HG02571 (cell line): ENCODE results near the gene RFLNA.

Source experiments
- ATAC-seq: cut with Tn5 transposase; IDR thresholded peaks from one replicate; pipeline ENCODE4 v1.9.1; 2021; ENCODE audit warnings: mild to moderate bottlenecking, moderate library complexity; ENCODE audit not compliant: unreplicated experiment

RFLNA gene

GRCh38 chr12:124294780-124295341 is at the start of gene RFLNA:
TSS of gene RFLNA (plus strand) at chr12:124295093. CDS start at chr12:124295430, 337 bp downstream.
- no peak for ATAC-seq

DNA sequence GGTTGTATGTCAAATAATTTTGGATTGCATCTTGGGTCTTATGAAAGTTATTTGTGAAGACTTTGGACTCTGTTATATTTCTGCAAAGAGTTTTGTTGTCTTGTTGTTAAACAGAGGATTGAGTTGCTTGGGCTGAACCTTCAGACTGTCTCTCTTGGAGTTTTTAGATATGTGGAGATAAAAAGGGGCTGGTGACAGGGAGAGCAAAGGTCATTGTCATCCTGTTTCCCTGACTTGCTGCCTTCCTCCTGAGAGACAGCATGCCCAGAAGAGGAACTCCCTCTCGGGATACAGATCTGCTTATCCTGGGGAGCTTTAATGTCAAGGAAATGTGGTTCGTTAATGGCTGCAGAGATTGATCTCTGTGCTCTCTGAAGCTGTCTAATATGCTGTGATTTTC is 47.6 kb upstream of the RFLNA start:
- ATAC-seq, result no peak

- ATAC-seq, result no peak
These were observed 45.7 kb upstream of the RFLNA start for GRCh38 chr12:124248941-124249825.

- no peak for ATAC-seq
These were observed 43.7 kb upstream of the RFLNA start for GRCh38 chr12:124251186-124251585.

DNA sequence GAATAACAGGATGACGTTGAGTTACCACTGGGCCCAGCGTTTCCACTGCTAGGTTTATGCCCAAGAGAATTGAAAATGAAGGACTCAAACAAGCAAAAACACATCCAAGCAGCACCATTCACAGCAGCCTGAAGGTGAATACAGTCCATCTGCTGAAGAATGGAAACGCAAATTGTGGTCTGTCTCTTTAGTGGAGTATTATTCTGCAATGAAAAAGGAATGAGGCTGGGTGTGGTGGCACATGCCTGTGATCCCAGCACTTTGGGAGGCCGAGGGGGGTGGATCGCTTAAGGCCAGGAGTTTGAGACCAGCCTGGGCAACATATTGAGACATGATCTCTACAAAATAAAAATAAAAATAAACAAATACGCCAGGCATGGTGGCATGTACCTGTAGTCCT is 41.9 kb upstream of the RFLNA start:
- ATAC-seq, result no peak

DNA sequence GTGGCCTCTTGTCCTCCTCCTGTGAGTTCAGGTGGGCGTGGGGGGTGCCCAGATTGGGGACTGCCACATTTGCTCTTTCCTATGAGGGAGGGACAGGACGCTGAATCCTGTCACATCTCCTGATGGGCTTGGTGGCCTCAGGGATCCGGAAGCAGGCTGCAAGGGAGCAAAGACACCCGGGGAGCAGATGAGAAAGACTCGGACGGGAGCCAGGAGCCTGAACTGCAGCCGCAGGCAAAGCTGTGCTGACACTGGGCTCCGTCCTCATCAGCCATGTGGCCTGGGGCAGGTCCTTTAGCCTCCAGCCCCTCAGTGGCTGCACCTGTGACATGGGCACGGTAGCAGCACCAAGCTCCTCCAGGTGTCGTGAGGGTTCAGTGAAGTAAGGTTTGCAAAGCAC is 40.8 kb upstream of the RFLNA start:
- ATAC-seq, result no peak

GRCh38 chr12:124259154-124260066 is 35.5 kb upstream of the RFLNA start:
- no peak for ATAC-seq

DNA sequence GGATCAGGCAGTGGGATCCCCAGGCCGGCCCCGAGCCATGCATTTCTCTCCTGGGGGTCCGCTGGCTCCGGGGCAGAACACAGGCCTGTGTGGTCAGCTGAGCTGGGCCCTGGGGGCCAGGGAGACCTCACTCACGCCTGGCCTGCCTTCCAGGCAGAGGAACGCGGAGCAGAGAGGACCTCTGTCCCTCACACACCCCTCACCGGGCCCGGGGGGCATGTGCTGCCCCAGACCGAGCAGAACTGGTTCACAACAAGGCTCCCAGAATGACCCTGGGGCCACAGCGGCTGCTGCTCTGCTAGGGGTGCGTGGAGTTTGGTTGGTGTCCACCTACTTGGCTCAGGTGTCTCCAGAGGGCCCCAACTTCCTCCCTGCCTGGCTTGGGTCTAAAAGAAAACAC is 33.0 kb upstream of the RFLNA start:
- ATAC-seq, result no peak

- ATAC-seq, result no peak
These were observed 30.7 kb upstream of the RFLNA start for GRCh38 chr12:124264089-124264795.

GRCh38 chr12:124264879-124265278 is 30.0 kb upstream of the RFLNA start:
- no peak for ATAC-seq

DNA sequence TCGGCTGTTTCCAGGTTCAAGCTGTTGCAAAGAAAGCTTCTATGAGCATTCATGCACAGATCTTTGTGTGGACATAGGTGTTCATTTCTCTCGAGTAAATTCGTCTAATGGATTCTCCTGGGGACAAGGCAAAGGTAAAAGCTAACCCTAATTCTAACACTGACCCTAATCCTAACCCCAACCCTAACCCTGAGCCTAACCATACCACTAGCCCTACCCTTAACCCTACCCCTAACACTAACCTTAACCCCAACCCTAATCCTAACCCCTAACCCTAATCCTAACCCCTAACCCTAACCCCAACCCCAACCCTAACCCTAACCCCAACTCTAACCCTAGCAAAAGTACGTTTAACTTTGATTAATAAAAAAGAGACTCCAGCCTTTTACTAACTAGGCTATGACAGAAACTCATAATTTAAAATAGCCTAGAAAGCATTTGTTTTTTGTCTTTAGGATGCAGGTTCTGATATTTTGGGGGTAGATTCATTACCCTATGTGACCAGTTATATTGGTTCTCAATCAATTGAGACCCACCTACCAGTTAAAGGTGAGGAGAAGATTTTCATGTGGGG is 27.6 kb upstream of the RFLNA start:
- no peak for ATAC-seq

GRCh38 chr12:124270671-124271070 is 24.2 kb upstream of the RFLNA start:
- no peak for ATAC-seq

DNA sequence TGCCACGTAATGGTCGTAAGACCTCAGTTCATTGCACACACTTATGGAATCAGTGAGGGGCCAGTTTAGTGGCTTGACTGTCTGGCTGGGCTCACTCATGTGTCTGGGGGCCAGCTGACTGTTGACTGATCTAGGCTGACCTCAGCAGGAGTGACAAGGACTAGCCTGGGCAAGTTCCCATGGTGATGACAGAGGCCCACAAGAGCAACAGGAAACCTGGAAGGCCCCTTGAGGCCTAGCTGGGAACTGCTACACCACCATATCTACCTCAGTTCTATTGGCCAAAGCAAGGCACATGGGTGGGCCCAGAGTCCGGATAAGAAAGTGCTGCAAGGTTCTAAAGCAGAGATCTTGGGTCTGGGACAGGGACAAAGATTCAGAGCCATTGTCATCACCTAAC is 21.3 kb upstream of the RFLNA start:
- ATAC-seq, result no peak

GRCh38 chr12:124276337-124276736 is 18.6 kb upstream of the RFLNA start:
- ATAC-seq, result no peak

DNA sequence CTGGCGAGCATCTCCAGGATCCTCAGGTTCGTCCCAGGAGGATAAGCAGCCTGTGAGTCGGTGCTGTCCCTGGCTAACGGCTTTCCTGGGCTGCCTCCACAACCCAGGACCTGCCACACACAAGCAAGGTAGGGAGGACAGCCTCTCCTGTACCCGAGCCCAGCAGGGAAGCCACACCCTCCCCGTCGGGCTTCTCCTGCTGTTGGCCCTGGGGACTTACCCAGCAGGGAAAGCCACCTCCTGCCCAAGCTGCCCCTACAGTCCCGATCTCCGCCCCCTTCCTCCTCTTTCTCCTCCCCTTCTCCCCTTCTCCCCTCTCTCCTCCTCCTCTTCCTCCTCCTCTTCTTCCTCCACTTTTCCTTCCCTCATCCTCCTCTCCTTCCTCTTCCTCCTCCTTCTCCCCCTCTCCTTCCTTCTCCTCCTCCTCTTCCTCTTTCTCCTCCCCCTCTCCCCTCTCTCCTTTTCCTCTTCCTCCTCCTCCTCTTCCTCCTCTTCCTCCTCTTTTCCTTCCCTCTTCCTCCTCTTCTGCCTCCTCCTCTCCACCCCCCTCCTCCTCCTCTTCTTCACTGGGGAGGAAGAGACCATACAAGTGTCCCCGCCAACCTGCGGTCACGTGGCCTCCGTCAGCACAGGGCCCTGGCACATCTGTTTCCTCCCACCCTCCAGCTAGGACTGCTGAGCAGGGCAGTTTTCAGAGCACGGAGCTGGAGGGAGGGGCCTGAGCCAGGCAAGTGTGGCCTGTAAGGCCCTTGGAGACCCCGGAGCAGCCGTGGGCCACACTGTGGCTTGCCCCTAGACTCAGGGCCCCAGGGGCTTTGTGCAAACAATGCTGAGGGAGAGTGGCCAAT is 17.3 kb upstream of the RFLNA start:
- ATAC-seq, result no peak

GRCh38 chr12:124278389-124279101 is 16.3 kb upstream of the RFLNA start:
- no peak for ATAC-seq

DNA sequence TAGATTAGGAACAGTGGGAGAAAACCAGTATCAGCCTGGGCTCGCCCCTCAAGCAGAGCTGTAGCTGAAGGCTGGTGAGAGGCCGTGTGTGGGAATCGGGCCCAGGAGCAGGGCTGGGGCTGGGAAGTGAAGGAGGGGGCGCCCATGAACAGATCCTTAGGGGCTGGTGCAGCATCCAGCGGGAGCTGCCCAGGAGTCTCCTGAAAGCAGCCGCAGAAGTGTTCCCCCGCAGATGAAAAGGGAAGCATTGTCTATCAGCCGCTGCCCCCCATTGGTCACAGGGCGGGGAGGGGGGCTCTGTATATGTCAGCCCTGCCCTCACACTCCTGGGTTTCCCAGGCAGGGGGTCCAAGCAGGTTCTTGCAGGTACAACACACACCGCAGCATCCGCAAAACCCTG is 15.6 kb upstream of the RFLNA start:
- ATAC-seq, result no peak

DNA sequence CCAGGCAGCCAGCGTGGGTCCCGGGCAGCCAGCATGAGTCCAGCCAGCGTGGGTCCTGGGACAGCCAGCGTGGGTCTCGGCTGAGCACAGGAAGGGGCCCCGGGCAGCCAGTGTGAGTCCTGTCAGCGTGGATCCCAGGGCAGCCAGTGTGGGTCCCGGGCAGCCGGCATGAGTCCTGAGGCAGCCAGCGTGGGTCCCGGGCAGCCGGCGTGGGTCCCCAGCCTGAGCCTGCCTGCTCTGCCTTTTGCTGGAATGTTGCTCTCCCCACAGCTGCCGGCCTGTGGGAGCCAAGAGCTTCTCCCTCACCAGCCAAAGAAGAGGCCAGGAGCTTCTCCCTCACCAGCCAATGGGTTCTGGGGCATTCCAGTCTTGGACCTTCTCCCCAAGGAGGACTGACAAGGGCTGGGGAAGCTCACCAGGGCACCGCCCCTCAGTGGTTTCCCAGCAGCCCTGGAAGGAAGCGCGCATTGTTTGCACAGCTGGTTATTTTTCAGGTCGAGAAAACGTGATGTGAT is 15.0 kb upstream of the RFLNA start:
- ATAC-seq, result no peak

GRCh38 chr12:124281309-124281708 is 13.6 kb upstream of the RFLNA start:
- no peak for ATAC-seq
